HUES48 (cell line): ENCODE data around the gene PEMT.
"Not testable (repeated sequence)": the region's sequence is repeated elsewhere in the genome, so short reads cannot be mapped to it uniquely, and the experiment has no call there.

ENCODE experiments used
- H3K27ac ChIP-seq: one replicate; pipeline ENCODE4 v1.7.0; 2013; ENCODE audit warnings: low read depth, low read length, inconsistent platforms
- H3K27me3 ChIP-seq: 2 replicates; pipeline ENCODE4 v1.6.1; 2013; ENCODE audit warnings: mild to moderate bottlenecking, low read length; ENCODE audit not compliant: control insufficient read depth, insufficient read depth
- H3K36me3 ChIP-seq: 2 replicates; pipeline ENCODE4 v1.6.1; 2013; ENCODE audit warnings: low read length; ENCODE audit not compliant: control insufficient read depth, insufficient read depth
- H3K4me1 ChIP-seq: 2 replicates; pipeline ENCODE4 v1.6.1; 2013; ENCODE audit warnings: mild to moderate bottlenecking, low read length; ENCODE audit not compliant: control insufficient read depth, insufficient read depth
- H3K4me3 ChIP-seq: 2 replicates; pipeline ENCODE4 v1.5.1; 2013; ENCODE audit warnings: mild to moderate bottlenecking, low read depth, low read length
- H3K9ac ChIP-seq: 2 replicates; pipeline ENCODE4 v1.6.1; 2013; ENCODE audit warnings: mild to moderate bottlenecking, low read depth, low read length, moderate library complexity
- H3K9me3 ChIP-seq: 2 replicates; pipeline ENCODE4 v1.6.1; 2013; ENCODE audit warnings: low read length; ENCODE audit not compliant: control insufficient read depth, insufficient read depth

PEMT gene

GRCh38 chr17:17469358-17469757 lies 122.2 kb downstream of the PEMT start:
- Histone ChIP-seq H3K4me3 (no peak overlapping the region), H3K27ac (no peak overlapping the region), H3K9ac (no peak overlapping the region), H3K4me1 (no peaks in the 10 kb centered on the region), H3K36me3 (no peaks in the 10 kb centered on the region), H3K9me3 (no peaks in the 10 kb centered on the region), H3K27me3 (peaks cover 4% of the 10 kb centered on the region)

GRCh38 chr17:17468217-17469010 lies 123.1 kb downstream of the PEMT start:
- no peaks in the 10 kb centered on the region for H3K9me3 ChIP-seq
- H3K4me1 ChIP-seq = no peaks in the 10 kb centered on the region
- no peak overlapping the region for H3K9ac ChIP-seq
- H3K27me3 ChIP-seq = peaks cover 4% of the 10 kb centered on the region
- H3K36me3 ChIP-seq = no peaks in the 10 kb centered on the region
- no peak overlapping the region for H3K27ac ChIP-seq
- no peak overlapping the region for H3K4me3 ChIP-seq

DNA sequence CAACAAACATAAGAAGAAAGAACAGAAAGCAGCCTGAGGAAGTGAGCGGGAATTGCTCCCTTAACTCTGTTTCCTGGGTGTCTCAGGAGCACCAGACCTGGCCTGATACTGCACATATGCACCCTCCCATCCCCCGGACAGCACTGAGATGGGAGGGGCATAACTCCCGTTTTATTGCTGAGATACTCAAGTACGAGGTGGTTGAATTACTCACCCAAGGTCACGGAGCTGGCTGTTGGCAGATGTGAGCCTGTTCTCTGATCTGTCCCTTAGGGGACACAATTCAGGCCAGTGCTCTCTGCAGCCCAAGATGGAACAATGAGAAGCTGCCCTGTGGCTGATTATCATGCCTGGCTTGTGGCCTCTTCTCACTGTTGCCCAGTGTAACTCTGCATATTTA lies 123.8 kb downstream of the PEMT start:
- no peaks in the 10 kb centered on the region for H3K36me3 ChIP-seq
- H3K4me1 ChIP-seq = no peaks in the 10 kb centered on the region
- H3K9me3 ChIP-seq = no peaks in the 10 kb centered on the region
- H3K27ac ChIP-seq = no peak overlapping the region
- H3K27me3 ChIP-seq = peaks cover 4% of the 10 kb centered on the region
- H3K9ac ChIP-seq = no peak overlapping the region
- H3K4me3 ChIP-seq = no peak overlapping the region

- Histone ChIP-seq H3K9me3 (no peaks in the 10 kb centered on the region), H3K36me3 (no peaks in the 10 kb centered on the region), H3K9ac (no peak overlapping the region), H3K4me3 (no peak overlapping the region), H3K27me3 (peaks cover 4% of the 10 kb centered on the region), H3K4me1 (no peaks in the 10 kb centered on the region), H3K27ac (no peak overlapping the region)
Measured at GRCh38 chr17:17467016-17467415, 124.5 kb downstream of the PEMT start.

GRCh38 chr17:17466511-17466910 lies 125.0 kb downstream of the PEMT start:
- no peaks in the 10 kb centered on the region for H3K36me3 ChIP-seq
- H3K9ac ChIP-seq = no peak overlapping the region
- peaks cover 4% of the 10 kb centered on the region for H3K27me3 ChIP-seq
- no peaks in the 10 kb centered on the region for H3K4me1 ChIP-seq
- no peaks in the 10 kb centered on the region for H3K9me3 ChIP-seq
- H3K27ac ChIP-seq = no peak overlapping the region
- H3K4me3 ChIP-seq = no peak overlapping the region

DNA sequence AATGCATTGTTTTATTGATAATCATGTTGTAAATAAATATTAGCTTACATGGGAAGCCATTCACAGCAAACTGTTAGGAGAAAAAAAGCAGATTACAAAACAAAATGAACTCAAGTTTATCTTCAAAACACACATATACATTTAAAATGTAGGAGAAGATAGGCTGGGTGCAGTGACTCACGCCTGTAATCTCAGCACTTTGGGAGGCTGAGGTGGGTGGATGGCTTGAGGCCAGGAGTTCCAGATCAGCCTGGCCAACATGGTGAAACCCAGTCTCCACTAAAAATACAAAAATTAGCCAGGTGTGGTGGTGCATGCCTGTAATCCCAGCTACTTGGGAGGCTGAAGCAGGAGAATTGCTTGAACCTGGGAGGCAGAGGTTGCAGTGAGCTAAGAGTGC lies 125.6 kb downstream of the PEMT start:
- H3K9me3 ChIP-seq, H3K4me1 ChIP-seq, H3K27ac ChIP-seq, H3K4me3 ChIP-seq, H3K36me3 ChIP-seq, H3K27me3 ChIP-seq, H3K9ac ChIP-seq: not testable (repeated sequence)

DNA sequence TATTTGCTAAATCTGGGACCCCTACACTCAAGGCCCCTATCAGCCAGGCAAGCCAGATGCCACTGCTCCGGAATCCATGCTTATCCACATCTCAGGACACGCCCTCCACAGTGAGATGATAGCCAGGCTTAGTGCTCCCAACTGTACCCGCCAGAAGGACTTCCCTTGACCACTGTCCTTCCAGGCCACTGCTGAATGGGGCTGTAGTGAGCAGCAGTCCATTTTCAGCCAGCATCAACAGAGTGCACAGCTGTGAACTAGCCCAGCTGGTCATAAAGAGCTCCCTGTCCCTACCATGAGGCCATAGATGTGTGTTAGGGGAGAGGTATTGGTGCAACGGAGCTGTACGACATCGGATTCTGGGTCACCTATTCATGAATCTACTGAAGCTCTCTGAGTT lies 127.7 kb downstream of the PEMT start:
- H3K4me1 ChIP-seq = no peaks in the 10 kb centered on the region
- no peak overlapping the region for H3K9ac ChIP-seq
- peaks cover 4% of the 10 kb centered on the region for H3K27me3 ChIP-seq

DNA sequence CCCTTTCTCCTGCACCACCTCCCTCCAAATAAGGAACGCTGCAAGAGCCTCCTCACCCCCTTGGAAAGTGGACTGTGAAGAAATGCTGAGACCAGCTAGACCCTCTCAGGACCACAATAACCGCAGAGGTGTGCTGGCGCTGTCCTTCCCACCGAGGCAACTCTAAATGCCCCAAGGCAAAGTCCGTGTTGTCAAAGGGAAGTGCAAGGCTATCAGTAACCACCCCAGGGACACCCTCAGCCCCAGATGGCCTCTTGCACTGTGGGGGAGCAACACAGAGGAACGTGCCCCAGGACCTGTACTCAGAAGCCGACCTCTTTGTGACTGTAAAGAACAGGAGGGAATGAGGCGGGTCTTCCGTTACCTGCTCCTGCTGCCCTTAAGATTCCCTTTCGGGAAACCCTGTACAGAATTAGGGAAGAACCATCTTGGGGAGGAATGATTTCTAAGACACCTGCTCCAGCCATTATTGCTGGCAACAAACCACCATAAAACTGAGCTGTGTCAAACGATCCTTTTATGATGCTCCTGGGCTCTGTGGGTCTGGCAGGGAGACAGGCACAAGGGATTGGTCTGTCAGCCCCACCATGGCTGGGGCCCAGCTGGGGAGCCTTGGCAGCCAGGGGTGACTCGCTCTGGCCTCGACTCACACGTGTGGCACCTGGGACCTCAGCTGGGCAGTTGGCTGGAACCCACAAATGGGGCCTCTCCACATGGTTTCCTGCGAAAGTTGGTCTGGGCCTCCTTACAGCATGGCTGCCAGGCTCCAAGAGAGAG lies 129.3 kb downstream of the PEMT start:
- Histone ChIP-seq H3K27me3 (peaks cover 4% of the 10 kb centered on the region), H3K4me1 (no peaks in the 10 kb centered on the region), H3K9me3 (0 out of 2 replicates have a peak, but pooled peaks cover 4% of the 10 kb centered on the region), H3K4me3 (no peak overlapping the region), H3K36me3 (no peaks in the 10 kb centered on the region), H3K27ac (no peak overlapping the region), H3K9ac (no peak overlapping the region)

More for the DNA sequence above, 127.7 kb downstream of the PEMT start:
- H3K27ac ChIP-seq = no peak overlapping the region
- H3K36me3 ChIP-seq = no peaks in the 10 kb centered on the region
- H3K4me3 ChIP-seq = no peak overlapping the region
- 0 out of 2 replicates have a peak, but pooled peaks cover 4% of the 10 kb centered on the region for H3K9me3 ChIP-seq

DNA sequence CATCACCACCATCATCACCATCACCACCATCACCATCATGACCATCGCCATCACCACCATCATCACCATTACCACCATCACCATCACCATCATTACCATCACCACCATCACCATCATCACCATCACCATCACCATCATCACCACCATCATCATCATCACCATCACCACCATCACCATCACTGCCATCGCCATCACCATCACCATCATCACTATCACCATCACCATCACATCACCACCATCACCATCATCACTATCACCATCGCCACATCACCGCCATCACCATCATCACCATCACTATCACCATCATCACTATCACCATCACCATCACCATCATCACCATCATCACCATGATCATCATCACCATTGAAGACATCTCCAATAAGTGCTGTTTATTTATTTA lies 131.5 kb downstream of the PEMT start:
- Histone ChIP-seq H3K4me3 (no peak overlapping the region), H3K36me3 (no peaks in the 10 kb centered on the region), H3K27ac (no peak overlapping the region), H3K27me3 (no peaks in the 10 kb centered on the region), H3K9me3 (0 out of 2 replicates have a peak, but pooled peaks cover 4% of the 10 kb centered on the region), H3K4me1 (no peaks in the 10 kb centered on the region), H3K9ac (no peak overlapping the region)

DNA sequence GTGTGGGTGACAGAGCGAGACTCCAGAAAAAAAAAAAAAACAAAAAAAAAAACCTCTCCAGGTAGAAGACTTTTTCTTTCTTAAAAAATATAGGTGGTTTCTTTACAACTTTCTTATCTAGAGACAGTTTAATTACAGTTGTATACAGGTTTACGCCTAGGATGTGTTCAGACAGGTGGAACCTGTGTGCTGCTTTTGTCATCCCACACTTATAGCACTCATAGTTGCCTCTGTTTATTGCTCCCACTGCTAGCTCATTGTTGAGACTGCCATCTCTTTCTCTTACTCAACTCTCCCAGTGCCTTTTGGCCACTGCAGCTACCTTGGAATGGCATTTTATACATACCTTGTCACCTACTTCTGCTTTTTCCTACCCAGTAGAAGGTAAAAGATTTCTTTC lies 133.8 kb downstream of the PEMT start:
- Histone ChIP-seq H3K4me3 (no peak overlapping the region), H3K4me1 (no peaks in the 10 kb centered on the region), H3K27ac (no peak overlapping the region), H3K9ac (no peak overlapping the region), H3K27me3 (no peaks in the 10 kb centered on the region), H3K9me3 (0 out of 2 replicates have a peak, but pooled peaks cover 4% of the 10 kb centered on the region), H3K36me3 (no peaks in the 10 kb centered on the region)

DNA sequence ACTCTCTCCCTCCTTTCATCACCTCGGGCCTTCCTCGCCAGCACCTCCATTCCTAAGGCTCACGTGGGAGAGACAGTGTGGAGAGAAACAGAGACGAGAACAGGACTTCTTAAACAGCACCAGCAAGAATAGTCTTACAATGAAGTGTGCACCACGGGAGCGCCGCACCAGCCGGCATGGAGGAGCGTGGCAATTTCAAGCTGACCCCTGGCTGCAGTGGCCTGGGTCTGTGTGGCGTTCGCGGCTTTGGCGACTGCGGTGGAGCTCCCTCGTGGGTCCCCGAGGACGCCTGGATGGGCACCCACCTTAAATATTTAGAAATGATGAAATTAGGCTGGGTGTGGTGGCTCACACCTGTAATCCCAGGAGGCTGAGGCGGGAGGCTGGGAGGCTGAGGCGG lies 135.3 kb downstream of the PEMT start:
- Histone ChIP-seq H3K27me3 (no peaks in the 10 kb centered on the region), H3K4me1 (no peaks in the 10 kb centered on the region), H3K36me3 (no peaks in the 10 kb centered on the region), H3K4me3 (no peak overlapping the region), H3K27ac (no peak overlapping the region), H3K9ac (no peak overlapping the region), H3K9me3 (0 out of 2 replicates have a peak, but pooled peaks cover 4% of the 10 kb centered on the region)
